A549 (cell line): ENCODE results near the gene ANO10. TPM values are rescaled to one million over a fixed set of nuclear protein-coding genes. Genes with fewer than 3 reads are reported as not detected.

Experiments used
- ATAC-seq, 2 experiments: fragments of 200-7000 bp in 1 of 2; fragments of >200 bp in 1 of 2; cut with Nextera tagmentation in 1 of 2; cut with Tn5 transposase in 1 of 2; 3 replicates each; pipeline versions ENCODE4 v1.8.0 to v1.9.1; 2018 to 2020; ENCODE audit warnings: mild to moderate bottlenecking in 1 of 2, moderate library complexity in 1 of 2
- CTCF ChIA-PET: fragments of 300-600 bp; sonication (Branson Sonifier 250); formaldehyde crosslinking; extraction: SDS; loops from one replicate; lab custom pipeline; 2021; ENCODE audit warnings: antibody characterized with exemption, inconsistent platforms; lab: Yijun Ruan, JAX
- POLR2A ChIA-PET: fragments of 350-600 bp; formaldehyde crosslinking; extraction: SDS; loops from one replicate; lab custom pipeline; 2021; ENCODE audit warnings: antibody characterized with exemption, inconsistent platforms; lab: Yijun Ruan, JAX
- DNase-seq, 2 experiments: peaks; one replicate each; pipeline versions ENCODE4 v3.0.0 to v3.0.0-alpha.2; 2011 to 2016; ENCODE audit warnings: low read depth in 1 of 2, low spot score in 1 of 2
- FAIRE-seq: peaks from 2 replicates; lab custom pipeline; 2011; peaks lifted over from hg19 to GRCh38; lab: Jason Lieb, UNC
- H3K27ac ChIP-seq, 2 experiments: fragments of >200 bp; sonication (Bioruptor Twin); formaldehyde crosslinking; 3 replicates each; pipeline ENCODE4 v1.5.1; 2016 to 2017
- H3K4me1 ChIP-seq: fragments of >200 bp; sonication (Bioruptor Twin); formaldehyde crosslinking; 3 replicates; pipeline ENCODE4 v1.6.1; 2016
- H3K4me2 ChIP-seq: fragments of >200 bp; sonication (Bioruptor Twin); formaldehyde crosslinking; 3 replicates; pipeline ENCODE4 v1.6.1; 2016
- H3K4me3 ChIP-seq: fragments of >200 bp; sonication (Bioruptor Twin); formaldehyde crosslinking; 3 replicates; pipeline ENCODE4 v1.5.1; 2016
- H3K9me3 ChIP-seq: fragments of >200 bp; sonication (Bioruptor Twin); formaldehyde crosslinking; 3 replicates; pipeline ENCODE4 v1.6.1; 2016
- CHD2 ChIP-seq: fragments of 150-350 bp; IDR thresholded peaks from 2 replicates; pipeline ENCODE4 v1.6.1; 2014; ENCODE audit warnings: low read length; ENCODE audit not compliant: partially characterized antibody
- CHD4 ChIP-seq: fragments of 200-600 bp; sonication (generic); IDR thresholded peaks from 2 replicates; pipeline ENCODE4 v1.6.1; 2016; ENCODE audit warnings: antibody characterized with exemption, mild to moderate bottlenecking, borderline replicate concordance
- EHMT2 ChIP-seq: fragments of 200-600 bp; sonication (generic); IDR thresholded peaks from 2 replicates; pipeline ENCODE4 v1.6.1; 2016; ENCODE audit warnings: antibody characterized with exemption, low read depth, mild to moderate bottlenecking, moderate library complexity
- ELK1 ChIP-seq: fragments of 150-350 bp; IDR thresholded peaks from 2 replicates; pipeline ENCODE4 v1.6.1; 2014; ENCODE audit warnings: low read depth, mild to moderate bottlenecking, low read length
- EP300 ChIP-seq, 2 experiments: fragments of >200 bp; sonication (Bioruptor Twin); formaldehyde crosslinking; IDR thresholded peaks; 2 replicates in 1 of 2; 3 replicates in 1 of 2; pipeline ENCODE4 v1.6.1; 2016 to 2017
- FOSB ChIP-seq: fragments of 250-450 bp; sonication (Bioruptor Pico); IDR thresholded peaks from 2 replicates; pipeline ENCODE4 v1.5.0; 2020; ENCODE audit warnings: mild to moderate bottlenecking, moderate library complexity
- GATA3 ChIP-seq: IDR thresholded peaks from 2 replicates; pipeline ENCODE4 v1.6.1; 2012; ENCODE audit warnings: borderline replicate concordance
- HES2 ChIP-seq: fragments of >200 bp; sonication (Bioruptor Twin); formaldehyde crosslinking; IDR thresholded peaks from 2 replicates; pipeline ENCODE4 v1.6.1; 2016
- HOXA7 ChIP-seq: fragments of 250-450 bp; sonication (Bioruptor Pico); IDR thresholded peaks from 2 replicates; pipeline ENCODE4 v1.5.0; 2020; ENCODE audit warnings: mild to moderate bottlenecking, moderate library complexity
- HOXB13 ChIP-seq: fragments of 250-450 bp; sonication (Bioruptor Pico); IDR thresholded peaks from 2 replicates; pipeline ENCODE4 v1.5.0; 2020; ENCODE audit warnings: low read depth, mild to moderate bottlenecking, moderate library complexity
- HOXB5 ChIP-seq: fragments of 250-450 bp; sonication (Bioruptor Pico); IDR thresholded peaks from 2 replicates; pipeline ENCODE4 v1.5.0; 2020; ENCODE audit warnings: mild to moderate bottlenecking, moderate library complexity
- JUN ChIP-seq, 2 experiments: fragments of >200 bp; sonication (Bioruptor Twin); formaldehyde crosslinking; IDR thresholded peaks; 2 replicates in 1 of 2; 3 replicates in 1 of 2; pipeline ENCODE4 v1.6.1; 2016 to 2017
- JUNB ChIP-seq: fragments of >200 bp; sonication (Bioruptor Twin); formaldehyde crosslinking; IDR thresholded peaks from 2 replicates; pipeline ENCODE4 v1.6.1; 2016
- KDM1A ChIP-seq: fragments of 200-600 bp; sonication (generic); IDR thresholded peaks from 2 replicates; pipeline ENCODE4 v1.6.1; 2016; ENCODE audit warnings: low read depth, mild to moderate bottlenecking
- MAFK ChIP-seq: fragments of 450-650 bp; IDR thresholded peaks from 2 replicates; pipeline ENCODE4 v1.6.1; 2014; ENCODE audit not compliant: partially characterized antibody
- MYC ChIP-seq: IDR thresholded peaks from 2 replicates; pipeline ENCODE4 v1.6.1; 2012; ENCODE audit warnings: mild to moderate bottlenecking, inconsistent platforms, low read length, improper control_type of control experiment, borderline replicate concordance
- NFE2L2 ChIP-seq: fragments of 150-350 bp; conservative IDR thresholded peaks from 2 replicates; pipeline ENCODE4 v1.6.1; 2014; ENCODE audit warnings: low read length
- NPAS2 ChIP-seq: fragments of 250-450 bp; sonication (Bioruptor Pico); IDR thresholded peaks from 2 replicates; pipeline ENCODE4 v1.8.0; 2022; ENCODE audit warnings: mild to moderate bottlenecking, moderate library complexity, borderline replicate concordance
- PBX3 ChIP-seq: IDR thresholded peaks from 2 replicates; pipeline ENCODE4 v1.6.1; 2012
- PHF8 ChIP-seq: fragments of 200-600 bp; sonication (generic); IDR thresholded peaks from 2 replicates; pipeline ENCODE4 v1.6.1; 2016; ENCODE audit warnings: low read depth, mild to moderate bottlenecking, antibody characterized with exemption, moderate library complexity, borderline replicate concordance
- POLR2AphosphoS2 ChIP-seq: conservative IDR thresholded peaks from 2 replicates; pipeline ENCODE4 v1.6.1; 2012; ENCODE audit warnings: low read length, improper control_type of control experiment, inconsistent platforms
- RAD21 ChIP-seq, 2 experiments: fragments of >200 bp in 1 of 2; sonication (Bioruptor Twin) in 1 of 2; formaldehyde crosslinking in 1 of 2; IDR thresholded peaks in 1 of 2; conservative IDR thresholded peaks in 1 of 2; 2 replicates in 1 of 2; 3 replicates in 1 of 2; pipeline ENCODE4 v1.6.1; 2012 to 2018; ENCODE audit warnings: inconsistent platforms in 1 of 2
- RARB ChIP-seq: fragments of 250-450 bp; sonication (Bioruptor Pico); IDR thresholded peaks from 2 replicates; pipeline ENCODE4 v1.8.0; 2021; ENCODE audit warnings: mild to moderate bottlenecking, moderate library complexity
- SREBF2 ChIP-seq: fragments of 450-650 bp; IDR thresholded peaks from 2 replicates; pipeline ENCODE4 v1.6.1; 2014; ENCODE audit warnings: mild to moderate bottlenecking, moderate library complexity
- TFCP2L1 ChIP-seq: fragments of 250-450 bp; sonication (Bioruptor Pico); IDR thresholded peaks from 2 replicates; pipeline ENCODE4 v1.5.0; 2021; ENCODE audit warnings: mild to moderate bottlenecking
- TP53 ChIP-seq: fragments of 250-450 bp; sonication (Bioruptor Pico); IDR thresholded peaks from 2 replicates; pipeline ENCODE4 v1.5.0; 2021; ENCODE audit warnings: mild to moderate bottlenecking, moderate library complexity
- USF2 ChIP-seq: fragments of 450-650 bp; IDR thresholded peaks from 2 replicates; pipeline ENCODE4 v1.6.1; 2014; ENCODE audit warnings: antibody characterized with exemption
- ZFP36 ChIP-seq: fragments of 450-650 bp; IDR thresholded peaks from 2 replicates; pipeline ENCODE4 v1.6.1; 2014; ENCODE audit warnings: borderline replicate concordance; ENCODE audit not compliant: partially characterized antibody
- WGBS: methylation state at CpG from one replicate; pipeline ENCODE4 v1.1.6; 2017; ENCODE audit errors: missing lambda C conversion rate; 5-methylcytosine and 5-hydroxymethylcytosine counted together
- polyA plus RNA-seq, 4 experiments: library from polyadenylated mRNA; depleted of rRNA in 3 of 4; stranded (reverse); fragments of >200 nt; fragmentation: RNase III in 1 of 4; extraction: RNeasy Plus Mini Kit Qiagen cat#74134 plus additional on column Dnase treatment in 1 of 4; gene quantifications; 2 replicates in 3 of 4; 3 replicates in 1 of 4; pipeline ENCODE4 v1.2.3, GENCODE V29; 2011 to 2017

Gene ANO10
- polyA plus RNA-seq, 2 of the 4 experiments (the other 2 are of a cell fraction) = 20.0 to 22.8 TPM

GRCh38 chr3:43364926-43365325 is 256.9 kb downstream of the ANO10 start:
- POLR2A ChIA-PET = no interaction called here
- Histone ChIP-seq H3K4me2 (no peak overlapping the region), H3K9me3 (no peaks in the 10 kb centered on the region), H3K4me1 (no peaks in the 10 kb centered on the region), H3K27ac (no peak overlapping the region), H3K4me3 (no peak overlapping the region)
- ATAC-seq (no peak), DNase-seq (no peak), FAIRE-seq (no peak)
- no peak for TF ChIP-seq HOXA7
- TF ChIP-seq MAFK = no peak
- TF ChIP-seq ZFP36 = no peak
- TF ChIP-seq POLR2AphosphoS2 = no peak
- TF ChIP-seq USF2 = no peak
- no peak for TF ChIP-seq MYC
- CTCF ChIA-PET = no interaction called here
- 100% methylated on average over 4 of the region's 14 CpGs for WGBS

GRCh38 chr3:43364494-43364893 is 257.3 kb downstream of the ANO10 start:
- Histone ChIP-seq H3K27ac (no peak overlapping the region), H3K9me3 (no peaks in the 10 kb centered on the region), H3K4me3 (no peak overlapping the region)
- no peak for DNase-seq
- ChIA-PET CTCF (no interaction called here), POLR2A (no interaction called here)
- TF ChIP-seq SREBF2 (no peak), EHMT2 (no peak), GATA3 (no peak), TP53 (no peak), FOSB (CRISPR knock-in tag) (no peak), EP300 (IDR thresholded peaks at IDR 0.05) (no peak), PHF8 (no peak), PBX3 (no peak)
- TF ChIP-seq, all 56 proteins: peak for 0
- FAIRE-seq = no peak
- WGBS = 91% methylated on average over 10 of the region's 14 CpGs
- H3K4me1 ChIP-seq = no peaks in the 10 kb centered on the region
- ATAC-seq = no peak
- H3K4me2 ChIP-seq = no peak overlapping the region

GRCh38 chr3:43363621-43364266 is 258.1 kb downstream of the ANO10 start:
- TF ChIP-seq CHD2 (no peak), ZFP36 (no peak), JUNB (no peak), USF2 (no peak), TFCP2L1 (no peak), GATA3 (no peak), NFE2L2 (no peak), RAD21 (conservative IDR thresholded peaks at IDR 0.05 in 1 of 2, IDR thresholded peaks at IDR 0.05 in 1 of 2) (no peak), JUN (IDR thresholded peaks at IDR 0.05) (no peak), HES2 (no peak), CHD4 (no peak), HOXB5 (CRISPR knock-in tag) (no peak), NPAS2 (CRISPR knock-in tag) (no peak), ELK1 (no peak), HOXA7 (no peak), KDM1A (no peak), HOXB13 (no peak), RARB (no peak), SREBF2 (no peak)
- Histone ChIP-seq H3K9me3 (no peaks in the 10 kb centered on the region), H3K4me1 (no peaks in the 10 kb centered on the region), H3K27ac (no peak overlapping the region), H3K4me2 (no peak overlapping the region), H3K4me3 (no peak overlapping the region)
- WGBS = 92% methylated on average over 10 of the region's 26 CpGs
- FAIRE-seq (no peak), ATAC-seq (no peak), DNase-seq (no peak)
- ChIA-PET POLR2A (no interaction called here), CTCF (no interaction called here)
